Natural killer cell (primary cell): ENCODE measurements around the gene TANGO2. TPM values are rescaled to one million over a fixed set of nuclear protein-coding genes. Genes with fewer than 3 reads are reported as not detected.

ENCODE experiments used
- ATAC-seq, 3 donors: fragments of 150-1000 bp in 2 of 3; fragments of 200-7000 bp in 1 of 3; cut with Tn5 transposase; 1 replicate in 1 of 3; 2 replicates in 2 of 3; pipeline ENCODE4 v1.10.0; 2021; ENCODE audit warnings: mild to moderate bottlenecking in 2 of 3, moderate library complexity in 2 of 3
- DNase-seq, 2 donors: peaks; one replicate each; pipeline versions ENCODE4 v3.0.0 to v3.0.0-alpha.2; 2013 to 2021; ENCODE audit warnings: mixed read lengths in 1 of 2
- H3K27ac ChIP-seq: one replicate; pipeline ENCODE4 v1.5.1; 2013; ENCODE audit warnings: mild to moderate bottlenecking, low read length
- H3K27me3 ChIP-seq: one replicate; pipeline ENCODE4 v1.6.1; 2013; ENCODE audit warnings: low read length; ENCODE audit not compliant: control insufficient read depth, insufficient read depth
- H3K36me3 ChIP-seq: one replicate; pipeline ENCODE4 v1.6.1; 2013; ENCODE audit warnings: low read length; ENCODE audit not compliant: control insufficient read depth, insufficient read depth
- H3K4me1 ChIP-seq: one replicate; pipeline ENCODE4 v1.6.1; 2013; ENCODE audit warnings: low read length; ENCODE audit not compliant: control insufficient read depth, insufficient read depth
- H3K4me3 ChIP-seq: one replicate; pipeline ENCODE4 v1.5.1; 2013; ENCODE audit warnings: low read length
- H3K9me3 ChIP-seq: one replicate; pipeline ENCODE4 v1.6.1; 2013; ENCODE audit warnings: low read length; ENCODE audit not compliant: control insufficient read depth, insufficient read depth
- H3K27ac Mint-ChIP-seq, 2 donors: one replicate each; pipeline ENCODE4 v1.8.0; 2022; ENCODE audit warnings: mild to moderate bottlenecking in 2 of 2, mixed read lengths in 2 of 2, moderate library complexity in 1 of 2
- H3K27me3 Mint-ChIP-seq, 2 donors: one replicate each; pipeline ENCODE4 v1.8.0; 2022; ENCODE audit warnings: low read depth in 2 of 2, mixed read lengths in 2 of 2
- H3K36me3 Mint-ChIP-seq: one replicate; pipeline ENCODE4 v1.8.0; 2022; ENCODE audit warnings: mixed read lengths
- H3K4me1 Mint-ChIP-seq, 2 donors: one replicate each; pipeline ENCODE4 v1.8.0; 2022; ENCODE audit warnings: mixed read lengths in 2 of 2
- H3K4me3 Mint-ChIP-seq: one replicate; pipeline ENCODE4 v1.8.0; 2022; ENCODE audit warnings: mild to moderate bottlenecking, moderate library complexity, mixed read lengths
- H3K9me3 Mint-ChIP-seq, 2 donors: one replicate each; pipeline ENCODE4 v1.8.0; 2022; ENCODE audit warnings: mixed read lengths in 2 of 2
- CTCF ChIP-seq: fragments of 200-600 bp; IDR thresholded peaks from one replicate; pipeline ENCODE4 v1.8.0; 2022; ENCODE audit warnings: antibody characterized with exemption
- WGBS: methylation state at CpG from one replicate; pipeline ENCODE4 v1.1.7; 2013; ENCODE audit warnings: missing lambda C conversion rate; ENCODE audit not compliant: insufficient coverage; 5-methylcytosine and 5-hydroxymethylcytosine counted together
- intact Hi-C: fragments of 100-400 bp; cut with micrococcal nuclease; formaldehyde crosslinking; loops from one replicate; pipeline ENCODE4 v1.14.2; 2022
- total RNA-seq, 4 donors: library from RNA; stranded (reverse); fragments of 120-200 nt in 1 of 4; gene quantifications; one replicate each; pipeline versions ENCODE4 v1.2.3 to v1.2.4, GENCODE V29; 2013 to 2022

TANGO2 gene
- total RNA-seq, 3 donors from 2014 or later (not counting 1 experiment from before 2014, with no cell fraction given) = 33.3 to 53.0 (median 46.2) TPM

DNA sequence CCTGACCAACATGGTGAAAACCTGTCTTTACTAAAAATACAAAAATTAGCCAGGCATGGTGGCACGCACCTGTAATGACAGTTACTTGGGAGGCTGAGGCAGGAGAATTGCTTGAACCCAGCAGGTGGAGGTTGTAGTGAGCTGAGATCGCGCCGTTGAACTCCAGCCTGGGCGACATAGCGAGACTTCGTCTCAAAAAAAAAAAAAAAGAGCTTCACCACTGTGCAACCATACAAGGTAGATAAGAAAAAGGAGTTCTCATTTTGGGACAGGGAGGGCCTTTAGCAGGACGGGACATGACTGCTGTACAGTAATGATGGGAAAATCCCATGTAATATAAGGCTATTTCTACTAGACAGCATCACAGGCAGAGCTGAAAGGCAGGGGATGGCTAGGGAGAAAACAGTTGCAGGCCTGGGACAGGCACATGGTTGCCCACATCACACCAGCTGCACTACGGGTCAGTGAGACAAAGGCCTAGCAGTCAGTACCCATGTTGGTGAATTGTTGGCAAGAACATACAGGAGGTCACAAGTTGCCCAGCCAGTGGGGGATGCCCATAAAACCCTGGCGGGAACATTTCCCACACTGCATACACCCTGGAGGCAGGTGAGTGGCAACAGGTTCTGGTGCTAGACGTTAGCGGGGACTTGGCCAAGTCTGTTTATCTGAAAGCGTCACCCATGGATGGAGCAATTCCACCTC, 5.4 kb downstream of the TANGO2 start:
- no peak for TF ChIP-seq CTCF
- no peak overlapping the region for H3K27ac ChIP-seq
- peaks cover 35 to 51% of the 10 kb centered on the region in 2 donors for H3K4me1 Mint-ChIP-seq
- WGBS = 98% methylated on average over 13 of the region's 13 CpGs
- no peaks in the 10 kb centered on the region for H3K27me3 ChIP-seq
- no peak overlapping the region for H3K4me3 ChIP-seq
- no peaks in the 10 kb centered on the region for H3K27me3 Mint-ChIP-seq
- H3K9me3 ChIP-seq = no peaks in the 10 kb centered on the region
- DNase-seq (no peak), ATAC-seq (no peak)
- H3K4me1 ChIP-seq = peaks cover 22% of the 10 kb centered on the region
- intact Hi-C loops = no loop called here
- H3K27ac Mint-ChIP-seq = peak overlapping the region; percentile 7 to 23
- no peaks in the 10 kb centered on the region for H3K9me3 Mint-ChIP-seq
- H3K4me3 Mint-ChIP-seq = no peak overlapping the region
- H3K36me3 Mint-ChIP-seq = no peaks in the 10 kb centered on the region
- peaks cover 2% of the 10 kb centered on the region for H3K36me3 ChIP-seq

GRCh38 chr22:20026996-20027601, 6.2 kb downstream of the TANGO2 start:
- H3K9me3 Mint-ChIP-seq = no peaks in the 10 kb centered on the region
- H3K36me3 Mint-ChIP-seq = no peaks in the 10 kb centered on the region
- H3K4me3 Mint-ChIP-seq = no peak overlapping the region
- Histone ChIP-seq H3K9me3 (no peaks in the 10 kb centered on the region), H3K27ac (no peak overlapping the region), H3K4me1 (peaks cover 22% of the 10 kb centered on the region), H3K4me3 (no peak overlapping the region), H3K27me3 (no peaks in the 10 kb centered on the region), H3K36me3 (peaks cover 4% of the 10 kb centered on the region)
- H3K4me1 Mint-ChIP-seq = peaks cover 37 to 51% of the 10 kb centered on the region in 2 donors
- TF ChIP-seq CTCF = no peak
- intact Hi-C loops = no loop called here
- H3K27ac Mint-ChIP-seq = peak overlapping the region in 1 of 2 donors; percentile 23
- WGBS = 93% methylated on average over 12 of the region's 12 CpGs
- DNase-seq (no peak), ATAC-seq (no peak)
- H3K27me3 Mint-ChIP-seq = no peaks in the 10 kb centered on the region

DNA sequence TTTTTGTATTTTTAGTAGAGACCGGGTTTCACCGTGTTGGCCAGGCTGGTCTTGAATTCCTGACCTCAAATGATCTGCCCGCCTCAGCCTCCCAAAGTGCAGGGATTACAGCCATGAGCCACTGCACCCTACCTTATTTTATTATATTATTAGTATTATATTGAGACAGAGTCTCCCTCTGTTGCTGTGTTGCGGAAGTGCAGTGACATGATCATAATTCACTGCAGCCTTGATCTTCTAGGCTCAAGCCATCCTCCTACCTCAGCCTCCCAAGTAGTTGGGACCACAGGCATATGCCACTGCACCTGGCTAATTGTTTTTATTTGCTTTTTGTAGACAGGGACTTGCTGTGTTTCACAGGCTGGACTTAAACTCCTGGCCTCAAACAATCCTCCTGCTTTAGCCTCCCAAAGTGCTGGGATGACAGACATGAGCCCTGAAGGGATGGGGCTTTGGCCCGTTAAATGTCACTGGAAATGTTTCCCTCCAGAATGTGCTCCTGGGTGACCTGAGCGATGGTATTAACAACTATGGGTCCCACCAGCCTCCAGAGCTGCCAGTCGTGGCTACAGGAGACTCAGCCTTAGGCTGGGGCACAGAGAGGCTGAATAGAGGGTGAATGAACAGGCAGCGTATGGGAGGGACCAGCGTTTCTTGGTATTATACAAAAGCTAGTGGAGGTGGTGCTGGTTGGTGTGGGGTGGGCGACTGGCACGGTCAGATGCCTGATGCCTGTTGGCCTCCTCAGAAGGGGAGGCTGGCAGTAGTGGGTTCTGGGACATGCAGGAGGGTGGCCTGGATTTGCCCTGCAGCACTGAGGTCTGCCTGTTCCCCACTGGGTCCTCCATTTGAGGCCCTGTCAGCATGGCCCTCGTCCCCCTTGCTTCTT, 7.3 kb downstream of the TANGO2 start:
- no peaks in the 10 kb centered on the region for H3K9me3 ChIP-seq
- H3K36me3 Mint-ChIP-seq = no peaks in the 10 kb centered on the region
- H3K4me3 Mint-ChIP-seq = no peak overlapping the region
- peaks cover 4% of the 10 kb centered on the region for H3K36me3 ChIP-seq
- no peak overlapping the region for H3K27ac Mint-ChIP-seq
- TF ChIP-seq CTCF = peak; percentile 9
- peaks cover 22% of the 10 kb centered on the region for H3K4me1 ChIP-seq
- intact Hi-C loops = no loop called here
- DNase-seq = peak in 1 of 2 donors; percentile 46
- no peaks in the 10 kb centered on the region for H3K27me3 ChIP-seq
- no peak overlapping the region for H3K27ac ChIP-seq
- 93% methylated on average over 11 of the region's 12 CpGs for WGBS
- H3K4me1 Mint-ChIP-seq = peaks cover 33 to 48% of the 10 kb centered on the region in 2 donors
- H3K9me3 Mint-ChIP-seq = no peaks in the 10 kb centered on the region
- no peak overlapping the region for H3K4me3 ChIP-seq
- H3K27me3 Mint-ChIP-seq = no peaks in the 10 kb centered on the region
- peak in 2 of 3 donors; percentile 31 to 44 for ATAC-seq
